Measurements from ENCODE around the gene EHHADH. TPM values are rescaled to one million over a fixed set of nuclear protein-coding genes. Genes with fewer than 3 reads are reported as not detected.
A peak's percentile ranks its signal among the peaks of the same experiment; 100 is the strongest.

Gene EHHADH
- total and polyA plus RNA-seq, 4 donors, result 44.3 to 378 (median 94.9) TPM

DNA sequence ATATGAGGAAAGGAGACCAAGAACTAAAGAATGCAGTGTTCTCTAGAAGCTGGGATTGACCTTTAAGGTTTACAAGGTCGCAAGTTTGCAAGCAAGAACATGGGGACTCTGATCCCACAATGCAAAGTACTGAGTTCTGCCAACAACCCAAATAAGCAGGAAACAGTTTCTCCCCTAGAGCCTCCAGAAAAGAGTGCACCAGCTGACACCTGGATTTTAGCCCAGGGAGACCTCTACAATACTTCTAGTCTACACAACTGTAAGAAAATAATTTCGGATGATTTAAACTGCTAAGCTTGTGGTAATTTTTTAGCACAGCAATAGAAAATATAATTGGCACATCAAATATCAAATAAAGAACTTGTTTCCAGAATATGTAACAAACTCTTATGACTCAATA is 46.4 kb downstream of the EHHADH start:
- TF ChIP-seq HNF4A (conservative IDR thresholded peaks at IDR 0.05) (peak in 1 of 2 donors; percentile 30), MAX (IDR thresholded peaks at IDR 0.05) (no peak)
- Histone ChIP-seq H3K9ac (ENCODE audit: low read depth in 1 of 2, low read length in 2 of 2) (no peak overlapping the region), H3K36me3 (ENCODE audit: control insufficient read depth in 4 of 4, insufficient read depth in 3 of 4, low read depth in 1 of 4, low read length in 3 of 4) (peaks cover 4 to 38% (median 28%) of the 10 kb centered on the region in 4 donors), H3K4me3 (ENCODE audit: low read depth in 1 of 3, low read length in 3 of 3) (no peak overlapping the region), H3K27me3 (ENCODE audit: control insufficient read depth in 4 of 4, insufficient read depth in 4 of 4, low read length in 3 of 4) (no peaks in the 10 kb centered on the region), H3K9me3 (ENCODE audit: control insufficient read depth in 4 of 4, low read length in 3 of 4) (no peaks in the 10 kb centered on the region), H3K27ac (ENCODE audit: low read depth in 1 of 2, low read length in 2 of 2) (no peak overlapping the region), H3K4me1 (ENCODE audit: control insufficient read depth in 4 of 4, insufficient read depth in 4 of 4, low read length in 3 of 4) (peaks cover 0 to 12% (median 4%) of the 10 kb centered on the region in 4 donors)
- no peak for DNase-seq (ENCODE audit: low spot score)
- WGBS, result 75% methylated on average over 2 of the region's 2 CpGs

- TF ChIP-seq MAX (IDR thresholded peaks at IDR 0.05), result no peak
- TF ChIP-seq FOXA2 (IDR thresholded peaks at IDR 0.05), result no peak
- no peak for TF ChIP-seq NR2F2 (IDR thresholded peaks at IDR 0.05)
- TF ChIP-seq, protein P1, sequence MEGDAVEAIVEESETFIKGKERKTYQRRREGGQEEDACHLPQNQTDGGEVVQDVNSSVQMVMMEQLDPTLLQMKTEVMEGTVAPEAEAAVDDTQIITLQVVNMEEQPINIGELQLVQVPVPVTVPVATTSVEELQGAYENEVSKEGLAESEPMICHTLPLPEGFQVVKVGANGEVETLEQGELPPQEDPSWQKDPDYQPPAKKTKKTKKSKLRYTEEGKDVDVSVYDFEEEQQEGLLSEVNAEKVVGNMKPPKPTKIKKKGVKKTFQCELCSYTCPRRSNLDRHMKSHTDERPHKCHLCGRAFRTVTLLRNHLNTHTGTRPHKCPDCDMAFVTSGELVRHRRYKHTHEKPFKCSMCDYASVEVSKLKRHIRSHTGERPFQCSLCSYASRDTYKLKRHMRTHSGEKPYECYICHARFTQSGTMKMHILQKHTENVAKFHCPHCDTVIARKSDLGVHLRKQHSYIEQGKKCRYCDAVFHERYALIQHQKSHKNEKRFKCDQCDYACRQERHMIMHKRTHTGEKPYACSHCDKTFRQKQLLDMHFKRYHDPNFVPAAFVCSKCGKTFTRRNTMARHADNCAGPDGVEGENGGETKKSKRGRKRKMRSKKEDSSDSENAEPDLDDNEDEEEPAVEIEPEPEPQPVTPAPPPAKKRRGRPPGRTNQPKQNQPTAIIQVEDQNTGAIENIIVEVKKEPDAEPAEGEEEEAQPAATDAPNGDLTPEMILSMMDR (IDR thresholded peaks at IDR 0.05; ENCODE audit: low read depth, low read length, missing input control), result no peak
- TF ChIP-seq HNF4A (conservative IDR thresholded peaks at IDR 0.05), result no peak
- no peak for TF ChIP-seq JUND (IDR thresholded peaks at IDR 0.05)
- TF ChIP-seq GABPA (IDR thresholded peaks at IDR 0.05 in 1 of 2, conservative IDR thresholded peaks at IDR 0.05 in 1 of 2), result no peak
- TF ChIP-seq ATF3 (IDR thresholded peaks at IDR 0.05), result no peak
- TF ChIP-seq, protein P2, sequence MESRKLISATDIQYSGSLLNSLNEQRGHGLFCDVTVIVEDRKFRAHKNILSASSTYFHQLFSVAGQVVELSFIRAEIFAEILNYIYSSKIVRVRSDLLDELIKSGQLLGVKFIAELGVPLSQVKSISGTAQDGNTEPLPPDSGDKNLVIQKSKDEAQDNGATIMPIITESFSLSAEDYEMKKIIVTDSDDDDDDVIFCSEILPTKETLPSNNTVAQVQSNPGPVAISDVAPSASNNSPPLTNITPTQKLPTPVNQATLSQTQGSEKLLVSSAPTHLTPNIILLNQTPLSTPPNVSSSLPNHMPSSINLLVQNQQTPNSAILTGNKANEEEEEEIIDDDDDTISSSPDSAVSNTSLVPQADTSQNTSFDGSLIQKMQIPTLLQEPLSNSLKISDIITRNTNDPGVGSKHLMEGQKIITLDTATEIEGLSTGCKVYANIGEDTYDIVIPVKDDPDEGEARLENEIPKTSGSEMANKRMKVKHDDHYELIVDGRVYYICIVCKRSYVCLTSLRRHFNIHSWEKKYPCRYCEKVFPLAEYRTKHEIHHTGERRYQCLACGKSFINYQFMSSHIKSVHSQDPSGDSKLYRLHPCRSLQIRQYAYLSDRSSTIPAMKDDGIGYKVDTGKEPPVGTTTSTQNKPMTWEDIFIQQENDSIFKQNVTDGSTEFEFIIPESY (IDR thresholded peaks at IDR 0.05), result no peak
- Histone ChIP-seq H3K36me3 (ENCODE audit: control insufficient read depth in 4 of 4, insufficient read depth in 3 of 4, low read depth in 1 of 4, low read length in 3 of 4) (peaks cover 6 to 34% (median 30%) of the 10 kb centered on the region in 4 donors), H3K9ac (ENCODE audit: low read depth in 1 of 2, low read length in 2 of 2) (no peak overlapping the region), H3K4me1 (ENCODE audit: control insufficient read depth in 4 of 4, insufficient read depth in 4 of 4, low read length in 3 of 4) (peaks cover 0 to 12% (median 4%) of the 10 kb centered on the region in 4 donors), H3K4me3 (ENCODE audit: low read depth in 1 of 3, low read length in 3 of 3) (no peak overlapping the region), H3K27ac (ENCODE audit: low read depth in 1 of 2, low read length in 2 of 2) (no peak overlapping the region), H3K27me3 (ENCODE audit: control insufficient read depth in 4 of 4, insufficient read depth in 4 of 4, low read length in 3 of 4) (no peaks in the 10 kb centered on the region), H3K9me3 (ENCODE audit: control insufficient read depth in 4 of 4, low read length in 3 of 4) (no peaks in the 10 kb centered on the region)
- 88% methylated on average over 7 of the region's 7 CpGs for WGBS
- DNase-seq (ENCODE audit: low spot score), result no peak
Measured at GRCh38 chr3:185205865-185206264, 48.0 kb downstream of the EHHADH start.

DNA sequence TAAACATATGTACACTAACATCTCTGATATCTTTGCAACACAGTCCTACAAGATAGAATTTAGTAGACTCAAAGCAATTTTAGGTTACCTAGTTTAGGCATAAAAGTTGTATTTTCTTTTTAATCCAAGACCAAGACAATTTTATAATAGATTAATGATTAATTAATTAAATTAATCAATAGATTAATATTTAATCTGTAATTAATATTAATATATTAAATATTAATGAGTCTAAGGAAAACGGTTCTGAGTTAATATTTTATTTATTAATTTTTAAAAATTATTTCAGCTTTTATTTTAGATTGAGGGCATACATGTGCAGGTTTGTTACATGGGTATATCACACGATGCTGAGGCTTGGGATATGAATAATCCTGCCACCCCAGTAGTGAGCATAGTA is 49.0 kb downstream of the EHHADH start:
- Histone ChIP-seq H3K36me3 (ENCODE audit: control insufficient read depth in 4 of 4, insufficient read depth in 3 of 4, low read depth in 1 of 4, low read length in 3 of 4) (peaks cover 8 to 39% (median 32%) of the 10 kb centered on the region in 4 donors), H3K9me3 (ENCODE audit: control insufficient read depth in 4 of 4, low read length in 3 of 4) (no peaks in the 10 kb centered on the region), H3K27me3 (ENCODE audit: control insufficient read depth in 4 of 4, insufficient read depth in 4 of 4, low read length in 3 of 4) (no peaks in the 10 kb centered on the region), H3K9ac (ENCODE audit: low read depth in 1 of 2, low read length in 2 of 2) (no peak overlapping the region), H3K4me3 (ENCODE audit: low read depth in 1 of 3, low read length in 3 of 3) (no peak overlapping the region), H3K4me1 (ENCODE audit: control insufficient read depth in 4 of 4, insufficient read depth in 4 of 4, low read length in 3 of 4) (peaks cover 0 to 11% (median 4%) of the 10 kb centered on the region in 4 donors), H3K27ac (ENCODE audit: low read depth in 1 of 2, low read length in 2 of 2) (no peak overlapping the region)
- DNase-seq (ENCODE audit: low spot score), result no peak
- WGBS, result 69% methylated on average over 2 of the region's 2 CpGs
- TF ChIP-seq HNF4A (conservative IDR thresholded peaks at IDR 0.05) (no peak), FOXA2 (IDR thresholded peaks at IDR 0.05) (no peak), TAF1 (conservative IDR thresholded peaks at IDR 0.05) (no peak), ATF3 (IDR thresholded peaks at IDR 0.05) (no peak), GABPA (IDR thresholded peaks at IDR 0.05 in 1 of 2, conservative IDR thresholded peaks at IDR 0.05 in 1 of 2) (no peak), HNF4G (IDR thresholded peaks at IDR 0.05) (no peak), YY1 (IDR thresholded peaks at IDR 0.05) (no peak)
- TF ChIP-seq, protein P1 (IDR thresholded peaks at IDR 0.05; ENCODE audit: low read depth, low read length, missing input control), result no peak
